Stimulated activated CD8-positive, alpha-beta memory T cell treated with anti-CD3 and anti-CD28 coated beads, Interleukin-12 subunit alpha, Interleukin-12 subunit beta, amount 100 ng/mL, for 24 hours (primary cell): Measurements from ENCODE around the gene SIDT2.

Experiments used
- DNase-seq: peaks from one replicate; pipeline ENCODE4 v3.0.0-alpha.2; 2020; ENCODE audit errors: extremely low read depth

The SIDT2 gene

GRCh38 chr11:117222991-117223740 lies 44.6 kb downstream of the SIDT2 start:
- DNase-seq: no peak

GRCh38 chr11:117223741-117224689 lies 45.5 kb downstream of the SIDT2 start:
- no peak for DNase-seq

GRCh38 chr11:117225553-117226170 lies 47.1 kb downstream of the SIDT2 start:
- no peak for DNase-seq

- DNase-seq: no peak
These were observed 48.1 kb downstream of the SIDT2 start for GRCh38 chr11:117226388-117227385.

- DNase-seq: no peak
These were observed 49.5 kb downstream of the SIDT2 start for GRCh38 chr11:117228091-117228490.

- no peak for DNase-seq
These were observed 50.9 kb downstream of the SIDT2 start for GRCh38 chr11:117229411-117229810.

GRCh38 chr11:117229931-117230285 lies 51.4 kb downstream of the SIDT2 start:
- no peak for DNase-seq

GRCh38 chr11:117230286-117230961 lies 51.9 kb downstream of the SIDT2 start:
- peak; percentile 23 for DNase-seq

- DNase-seq: no peak
These were observed 52.7 kb downstream of the SIDT2 start for GRCh38 chr11:117230999-117231841.

- peak; percentile 27 for DNase-seq
These were observed 53.2 kb downstream of the SIDT2 start, which contains the start of gene PCSK7 for GRCh38 chr11:117231842-117232091. TSS of gene PCSK7 (minus strand) at chr11:117232073. CDS start at chr11:117229844, 2,229 bp downstream.

- peak; percentile 39 for DNase-seq
These were observed 53.7 kb downstream of the SIDT2 start, which contains the start of gene RNF214 for GRCh38 chr11:117232092-117232878. TSS of gene RNF214 (plus strand) at chr11:117232671. CDS start at chr11:117234273, 1,602 bp downstream.

GRCh38 chr11:117232911-117233409 lies 54.4 kb downstream of the SIDT2 start:
- DNase-seq: no peak

GRCh38 chr11:117238221-117238620 lies 59.7 kb downstream of the SIDT2 start:
- DNase-seq: no peak

GRCh38 chr11:117239295-117239694 lies 60.8 kb downstream of the SIDT2 start:
- DNase-seq: no peak
